Retinal pigment epithelial cell (primary cell): Measurements from ENCODE around the gene PLSCR2.
"Not testable (repeated sequence)": the region's sequence is repeated elsewhere in the genome, so short reads cannot be mapped to it uniquely, and the experiment has no call there.

Experiments
- DNase-seq: peaks from one replicate; pipeline ENCODE4 v3.0.0-alpha.2; 2010; ENCODE audit warnings: low read depth
- H3K4me3 ChIP-seq: 2 replicates; pipeline ENCODE4 v1.5.1; 2011; ENCODE audit warnings: mild to moderate bottlenecking, low read length, control low read depth, moderate library complexity
- TF ChIP-seq, protein P1 (sequence below): conservative IDR thresholded peaks from 2 replicates; pipeline ENCODE4 v1.5.1; 2011; ENCODE audit warnings: low read depth, low read length, control low read depth, inconsistent platforms

Gene PLSCR2

DNA sequence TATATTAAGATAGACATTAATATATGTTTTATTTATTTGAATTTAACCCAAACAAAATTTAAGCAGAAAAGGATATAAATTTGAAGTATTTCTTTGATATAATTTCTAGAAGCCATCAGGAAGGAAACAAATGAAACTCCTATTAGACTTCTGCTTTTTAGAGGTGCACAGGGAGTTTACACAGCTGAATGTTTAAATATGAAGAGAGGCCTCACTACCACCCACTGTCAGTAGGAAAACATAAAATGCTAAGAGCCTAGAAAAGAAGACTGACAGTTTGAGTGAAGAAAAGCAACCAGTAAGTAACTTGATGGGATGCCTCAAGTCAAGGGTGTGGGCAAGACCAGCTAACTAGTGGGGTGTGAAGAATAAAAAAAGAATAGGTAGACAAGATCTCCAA lies 19.7 kb downstream of the PLSCR2 start:
- TF ChIP-seq, protein P1, sequence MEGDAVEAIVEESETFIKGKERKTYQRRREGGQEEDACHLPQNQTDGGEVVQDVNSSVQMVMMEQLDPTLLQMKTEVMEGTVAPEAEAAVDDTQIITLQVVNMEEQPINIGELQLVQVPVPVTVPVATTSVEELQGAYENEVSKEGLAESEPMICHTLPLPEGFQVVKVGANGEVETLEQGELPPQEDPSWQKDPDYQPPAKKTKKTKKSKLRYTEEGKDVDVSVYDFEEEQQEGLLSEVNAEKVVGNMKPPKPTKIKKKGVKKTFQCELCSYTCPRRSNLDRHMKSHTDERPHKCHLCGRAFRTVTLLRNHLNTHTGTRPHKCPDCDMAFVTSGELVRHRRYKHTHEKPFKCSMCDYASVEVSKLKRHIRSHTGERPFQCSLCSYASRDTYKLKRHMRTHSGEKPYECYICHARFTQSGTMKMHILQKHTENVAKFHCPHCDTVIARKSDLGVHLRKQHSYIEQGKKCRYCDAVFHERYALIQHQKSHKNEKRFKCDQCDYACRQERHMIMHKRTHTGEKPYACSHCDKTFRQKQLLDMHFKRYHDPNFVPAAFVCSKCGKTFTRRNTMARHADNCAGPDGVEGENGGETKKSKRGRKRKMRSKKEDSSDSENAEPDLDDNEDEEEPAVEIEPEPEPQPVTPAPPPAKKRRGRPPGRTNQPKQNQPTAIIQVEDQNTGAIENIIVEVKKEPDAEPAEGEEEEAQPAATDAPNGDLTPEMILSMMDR: no peak
- DNase-seq: no peak
- H3K4me3 ChIP-seq: no peak overlapping the region

- H3K4me3 ChIP-seq: no peak overlapping the region
- no peak for DNase-seq
- TF ChIP-seq, protein P1: no peak
Observed at GRCh38 chr3:146449076-146449475, 20.3 kb downstream of the PLSCR2 start.

- DNase-seq: no peak
- no peak overlapping the region for H3K4me3 ChIP-seq
- TF ChIP-seq, protein P1: no peak
Observed at GRCh38 chr3:146446026-146446425, 23.3 kb downstream of the PLSCR2 start.

GRCh38 chr3:146440310-146440709 lies 29.1 kb downstream of the PLSCR2 start:
- H3K4me3 ChIP-seq, DNase-seq: not testable (repeated sequence)

DNA sequence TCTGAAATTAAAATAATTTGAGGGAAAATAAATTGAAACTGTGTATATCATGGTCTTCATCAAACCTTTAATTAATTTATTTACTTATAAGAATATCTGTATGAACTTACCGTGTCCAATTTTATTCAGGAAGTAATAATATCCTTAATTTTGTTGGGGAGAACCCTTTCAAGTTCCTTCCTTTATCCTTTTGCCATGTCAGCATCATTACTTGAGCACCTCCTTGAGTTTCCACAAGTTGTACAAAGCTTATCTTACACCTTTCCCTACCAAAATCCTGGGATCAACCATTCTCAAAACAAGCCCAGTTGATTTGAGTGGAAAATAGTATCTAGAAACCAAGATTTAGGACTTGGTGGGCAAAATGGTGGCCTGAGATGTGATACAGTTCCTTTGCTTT lies 37.3 kb downstream of the PLSCR2 start:
- no peak for DNase-seq
- TF ChIP-seq, protein P1: no peak
- H3K4me3 ChIP-seq: no peak overlapping the region

GRCh38 chr3:146431240-146431639 lies 38.1 kb downstream of the PLSCR2 start:
- TF ChIP-seq, protein P1: no peak
- no peak for DNase-seq

GRCh38 chr3:146425341-146425740 lies 44.0 kb downstream of the PLSCR2 start:
- DNase-seq: no peak
- no peak overlapping the region for H3K4me3 ChIP-seq
- TF ChIP-seq, protein P1: no peak

More at GRCh38 chr3:146431240-146431639, 38.1 kb downstream of the PLSCR2 start:
- H3K4me3 ChIP-seq: no peak overlapping the region
